Upper lobe of left lung (tissue), 6 donors: ENCODE results near the gene GBA3. TPM values are rescaled to one million over a fixed set of nuclear protein-coding genes. Genes with fewer than 3 reads are reported as not detected.

Experiments used
- ATAC-seq, 2 donors: fragments of 200-7000 bp; cut with Tn5 transposase; one replicate each; pipeline ENCODE4 v1.9.1; 2022; ENCODE audit warnings: mild to moderate bottlenecking in 2 of 2, moderate library complexity in 2 of 2; ENCODE audit not compliant: low FRiP score in 2 of 2
- DNase-seq, 2 donors: peaks; one replicate each; pipeline ENCODE4 v3.0.0-alpha.2; 2019 to 2020
- H3K27ac ChIP-seq, 4 donors: fragments of 200-600 bp; sonication (generic); one replicate each; pipeline ENCODE4 v1.5.1; 2016 to 2019
- H3K27me3 ChIP-seq, 4 donors: fragments of 200-600 bp; sonication (generic); one replicate each; pipeline ENCODE4 v1.5.1; 2017 to 2019
- H3K36me3 ChIP-seq, 4 donors: fragments of 200-600 bp; sonication (generic); one replicate each; pipeline ENCODE4 v1.5.1; 2016 to 2019
- H3K4me1 ChIP-seq, 4 donors: fragments of 200-600 bp; sonication (generic); one replicate each; pipeline ENCODE4 v1.5.1; 2018 to 2019
- H3K4me3 ChIP-seq, 4 donors: fragments of 200-600 bp; sonication (generic); one replicate each; pipeline ENCODE4 v1.5.1; 2017 to 2019; ENCODE audit warnings: mild to moderate bottlenecking in 2 of 4, moderate library complexity in 1 of 4
- H3K9me3 ChIP-seq, 4 donors: fragments of 200-600 bp; sonication (generic); one replicate each; pipeline ENCODE4 v1.5.1; 2018 to 2019
- EP300 ChIP-seq, 4 donors: sonication (generic); formaldehyde crosslinking; IDR thresholded peaks; one replicate each; pipeline ENCODE4 v1.5.1; 2017; ENCODE audit warnings: antibody characterized with exemption in 4 of 4, control low read depth in 2 of 4
- POLR2A ChIP-seq, 4 donors: fragments of 450-650 bp; IDR thresholded peaks; one replicate each; pipeline ENCODE4 v1.5.1; 2016 to 2017; ENCODE audit warnings: antibody characterized with exemption in 4 of 4, mild to moderate bottlenecking in 2 of 4
- POLR2AphosphoS5 ChIP-seq, 2 donors: sonication (generic); formaldehyde crosslinking; IDR thresholded peaks; one replicate each; pipeline ENCODE4 v1.5.1; 2017; ENCODE audit warnings: antibody characterized with exemption in 2 of 2
- WGBS, 2 donors: methylation state at CpG; one replicate each; pipeline ENCODE4 v1.1.5; 2017 to 2018; 5-methylcytosine and 5-hydroxymethylcytosine counted together
- total RNA-seq, 6 donors: library from RNA; depleted of rRNA in 4 of 6; stranded (reverse); fragments of >200 nt in 4 of 6; gene quantifications; one replicate each; pipeline versions ENCODE4 v1.1.0 to v1.2.1, GENCODE V29; 2016 to 2021
- TF ChIP-seq, protein P1 (sequence below), 6 experiments: fragments of 450-650 bp in 4 of 6; fragments of 200-600 bp in 2 of 6; sonication (generic) in 2 of 6; IDR thresholded peaks; one replicate each; pipeline ENCODE4 v1.5.1; 2016 to 2019; ENCODE audit warnings: antibody characterized with exemption in 6 of 6
- donor health status: DM: no; HTN: no; CAD: no; lungs with moderate emphysema.
- donor health status: DM: no; HTN: yes; CAD: no; lungs with severe emphysema.

GBA3 gene
- total RNA-seq, 6 donors from 2014 or later: 0.57 to 1.6 (median 1.4) TPM; not detected in 1

DNA sequence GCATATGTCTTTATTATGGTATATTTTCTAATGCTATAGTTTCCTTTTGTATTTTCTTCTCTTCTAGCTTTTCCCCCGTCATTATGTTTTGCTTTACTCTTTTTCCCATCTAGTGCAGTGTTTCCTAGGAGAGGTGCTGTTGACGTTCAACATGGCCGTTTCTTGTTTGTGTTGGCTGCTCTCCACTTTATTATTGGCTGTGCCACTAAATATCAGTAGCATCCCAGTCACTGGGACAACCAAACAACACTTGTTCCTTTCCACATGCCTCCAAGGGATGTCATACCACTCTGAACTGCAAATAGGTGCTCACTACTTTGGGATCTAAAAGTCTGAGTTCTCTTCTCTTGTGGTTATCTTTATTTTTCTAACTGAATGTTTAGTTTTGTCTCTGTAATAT is 26.5 kb downstream of the GBA3 start:
- Histone ChIP-seq H3K4me1 (no peaks in the 10 kb centered on the region), H3K27me3 (no peaks in the 10 kb centered on the region), H3K27ac (no peak overlapping the region), H3K36me3 (no peaks in the 10 kb centered on the region), H3K4me3 (no peak overlapping the region), H3K9me3 (no peaks in the 10 kb centered on the region)
- ATAC-seq (no peak), DNase-seq (no peak)
- TF ChIP-seq, protein P1, sequence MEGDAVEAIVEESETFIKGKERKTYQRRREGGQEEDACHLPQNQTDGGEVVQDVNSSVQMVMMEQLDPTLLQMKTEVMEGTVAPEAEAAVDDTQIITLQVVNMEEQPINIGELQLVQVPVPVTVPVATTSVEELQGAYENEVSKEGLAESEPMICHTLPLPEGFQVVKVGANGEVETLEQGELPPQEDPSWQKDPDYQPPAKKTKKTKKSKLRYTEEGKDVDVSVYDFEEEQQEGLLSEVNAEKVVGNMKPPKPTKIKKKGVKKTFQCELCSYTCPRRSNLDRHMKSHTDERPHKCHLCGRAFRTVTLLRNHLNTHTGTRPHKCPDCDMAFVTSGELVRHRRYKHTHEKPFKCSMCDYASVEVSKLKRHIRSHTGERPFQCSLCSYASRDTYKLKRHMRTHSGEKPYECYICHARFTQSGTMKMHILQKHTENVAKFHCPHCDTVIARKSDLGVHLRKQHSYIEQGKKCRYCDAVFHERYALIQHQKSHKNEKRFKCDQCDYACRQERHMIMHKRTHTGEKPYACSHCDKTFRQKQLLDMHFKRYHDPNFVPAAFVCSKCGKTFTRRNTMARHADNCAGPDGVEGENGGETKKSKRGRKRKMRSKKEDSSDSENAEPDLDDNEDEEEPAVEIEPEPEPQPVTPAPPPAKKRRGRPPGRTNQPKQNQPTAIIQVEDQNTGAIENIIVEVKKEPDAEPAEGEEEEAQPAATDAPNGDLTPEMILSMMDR (IDR thresholded peaks at IDR 0.05): no peak
- no peak for TF ChIP-seq POLR2AphosphoS5 (IDR thresholded peaks at IDR 0.05)
- 59 to 73% methylated on average over 3 of the region's 3 CpGs for WGBS, 2 donors

DNA sequence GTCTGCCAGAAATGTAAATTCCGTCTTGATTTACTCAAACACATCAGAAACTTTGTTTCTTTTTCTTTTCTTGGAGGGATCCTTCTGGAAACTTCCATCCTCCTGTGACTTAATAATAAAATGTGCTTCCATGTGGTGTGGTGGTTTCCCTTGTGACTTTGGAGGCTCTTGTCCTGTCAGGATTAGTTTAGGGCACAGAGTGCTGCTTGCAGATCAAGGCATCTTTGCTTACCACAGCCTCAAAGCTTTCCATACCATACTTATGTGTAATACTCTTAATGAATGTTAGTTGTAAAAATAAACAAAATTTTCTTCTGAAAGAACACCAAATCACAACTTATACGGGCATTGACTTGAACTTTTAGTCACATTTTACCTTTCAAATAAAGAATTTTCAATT is 27.4 kb downstream of the GBA3 start:
- TF ChIP-seq EP300 (IDR thresholded peaks at IDR 0.05) (no peak), POLR2A (IDR thresholded peaks at IDR 0.05) (no peak), POLR2AphosphoS5 (IDR thresholded peaks at IDR 0.05) (no peak)
- TF ChIP-seq, protein P1 (IDR thresholded peaks at IDR 0.05): no peak
- H3K4me3 ChIP-seq: no peak overlapping the region
- no peaks in the 10 kb centered on the region for H3K4me1 ChIP-seq
- ATAC-seq: no peak
- DNase-seq: no peak
- no peaks in the 10 kb centered on the region for H3K36me3 ChIP-seq
- H3K27ac ChIP-seq: no peak overlapping the region
- 72% methylated on average over 2 of the region's 2 CpGs for whole genome bisulfite sequencing, 2 donors
- no peaks in the 10 kb centered on the region for H3K27me3 ChIP-seq
- H3K9me3 ChIP-seq: no peaks in the 10 kb centered on the region

DNA sequence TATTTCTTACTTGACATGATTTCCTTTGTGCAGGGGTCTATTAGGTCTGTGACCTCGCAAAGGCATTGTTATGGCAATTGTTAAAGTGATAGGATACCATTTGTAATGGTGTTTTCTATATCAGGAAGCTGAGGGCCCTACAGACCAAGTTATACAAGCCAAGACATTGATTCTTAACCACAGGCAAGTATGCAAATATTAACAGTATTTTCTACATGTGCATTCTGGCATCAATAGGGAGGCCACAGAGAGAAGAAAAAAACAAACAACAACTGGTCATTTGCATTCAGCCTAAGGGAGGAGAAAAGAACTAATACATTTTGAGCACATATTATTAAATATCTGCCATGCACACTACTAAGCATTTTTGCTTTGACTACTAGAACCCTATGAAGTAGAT is 28.5 kb downstream of the GBA3 start:
- Histone ChIP-seq H3K36me3 (no peaks in the 10 kb centered on the region), H3K4me3 (no peak overlapping the region), H3K9me3 (no peaks in the 10 kb centered on the region), H3K27ac (no peak overlapping the region), H3K27me3 (no peaks in the 10 kb centered on the region), H3K4me1 (no peaks in the 10 kb centered on the region)
- ATAC-seq (no peak), DNase-seq (no peak)
- WGBS, 2 donors: 48 to 63% methylated on average over 1 of the region's 1 CpG
- no peak for TF ChIP-seq POLR2AphosphoS5 (IDR thresholded peaks at IDR 0.05)
- TF ChIP-seq, protein P1 (IDR thresholded peaks at IDR 0.05): no peak
- no peak for TF ChIP-seq POLR2A (IDR thresholded peaks at IDR 0.05)
- no peak for TF ChIP-seq EP300 (IDR thresholded peaks at IDR 0.05)

DNA sequence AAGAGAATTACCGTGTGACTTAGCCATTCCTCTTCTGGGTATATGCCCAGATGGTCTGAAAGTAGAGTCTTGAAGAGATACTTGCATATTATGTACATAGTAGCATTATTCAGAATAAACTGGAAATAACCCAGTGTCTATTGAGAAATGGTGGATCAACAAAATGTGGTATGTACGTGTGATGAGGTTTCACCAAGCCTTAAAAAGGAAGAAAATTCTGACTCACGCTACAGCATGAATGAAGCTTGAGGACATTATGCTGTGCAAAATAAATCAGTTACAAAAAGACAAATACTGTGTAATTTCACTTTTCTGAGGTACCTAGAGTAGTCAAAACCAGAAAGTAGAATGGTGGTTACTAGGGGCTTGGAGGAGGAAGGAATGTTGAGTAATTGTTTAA is 37.3 kb downstream of the GBA3 start:
- no peaks in the 10 kb centered on the region for H3K36me3 ChIP-seq
- H3K27ac ChIP-seq: no peak overlapping the region
- H3K4me3 ChIP-seq: no peak overlapping the region
- TF ChIP-seq, protein P1 (IDR thresholded peaks at IDR 0.05): no peak
- no peak for TF ChIP-seq POLR2AphosphoS5 (IDR thresholded peaks at IDR 0.05)
- no peak for TF ChIP-seq POLR2A (IDR thresholded peaks at IDR 0.05)
- TF ChIP-seq EP300 (IDR thresholded peaks at IDR 0.05): no peak
- no peaks in the 10 kb centered on the region for H3K27me3 ChIP-seq
- DNase-seq (no peak), ATAC-seq (no peak)
- H3K4me1 ChIP-seq: no peaks in the 10 kb centered on the region
- 84 to 93% methylated on average over 3 of the region's 3 CpGs for WGBS, 2 donors
- H3K9me3 ChIP-seq: no peaks in the 10 kb centered on the region

DNA sequence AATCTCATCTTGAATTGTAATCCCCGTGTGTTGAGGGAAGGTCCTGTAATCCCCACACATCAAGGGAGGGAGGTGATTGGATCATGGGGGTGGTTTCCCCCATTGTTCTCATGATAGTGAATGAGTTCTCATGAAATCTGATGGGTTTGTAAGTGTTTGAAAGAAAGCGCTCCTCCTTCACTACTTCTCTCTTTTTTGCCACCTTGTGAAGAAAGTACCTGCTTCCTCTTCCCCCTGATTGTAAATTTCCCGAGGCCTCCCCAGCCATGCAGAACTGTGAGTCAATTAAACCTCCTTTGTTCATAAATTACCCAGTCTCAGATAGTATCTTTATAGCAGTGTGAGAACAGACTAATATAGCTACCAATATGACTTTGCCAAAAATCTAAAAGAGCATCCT is 41.1 kb downstream of the GBA3 start:
- 68% methylated on average over 3 of the region's 3 CpGs for WGBS, 2 donors

More for the DNA sequence above, 41.1 kb downstream of the GBA3 start:
- ATAC-seq: no peak
- no peak for DNase-seq
- TF ChIP-seq POLR2AphosphoS5 (IDR thresholded peaks at IDR 0.05): no peak
- no peak for TF ChIP-seq POLR2A (IDR thresholded peaks at IDR 0.05)
- TF ChIP-seq EP300 (IDR thresholded peaks at IDR 0.05): no peak
- TF ChIP-seq, protein P1 (IDR thresholded peaks at IDR 0.05): no peak
- Histone ChIP-seq H3K4me3 (no peak overlapping the region), H3K4me1 (no peaks in the 10 kb centered on the region), H3K27ac (no peak overlapping the region), H3K36me3 (no peaks in the 10 kb centered on the region), H3K9me3 (no peaks in the 10 kb centered on the region), H3K27me3 (no peaks in the 10 kb centered on the region)
